IPS-18a (cell line): ENCODE data around the gene RSPH4A.

Source experiments
- H3K27ac ChIP-seq: one replicate; pipeline ENCODE4 v1.5.1; 2013; ENCODE audit warnings: low read length
- H3K27me3 ChIP-seq: one replicate; pipeline ENCODE4 v1.6.1; 2013; ENCODE audit warnings: mild to moderate bottlenecking, low read length; ENCODE audit not compliant: control insufficient read depth, insufficient read depth
- H3K36me3 ChIP-seq: one replicate; pipeline ENCODE4 v1.6.1; 2013; ENCODE audit warnings: low read depth, low read length; ENCODE audit not compliant: control insufficient read depth
- H3K4me1 ChIP-seq: one replicate; pipeline ENCODE4 v1.6.1; 2013; ENCODE audit warnings: low read depth, low read length; ENCODE audit not compliant: control insufficient read depth
- H3K4me3 ChIP-seq: one replicate; pipeline ENCODE4 v1.5.1; 2013; ENCODE audit warnings: low read length
- H3K9ac ChIP-seq: one replicate; pipeline ENCODE4 v1.6.1; 2013; ENCODE audit warnings: mild to moderate bottlenecking, low read length, moderate library complexity
- H3K9me3 ChIP-seq: one replicate; pipeline ENCODE4 v1.6.1; 2013; ENCODE audit warnings: low read depth, low read length; ENCODE audit not compliant: control insufficient read depth

RSPH4A gene

DNA sequence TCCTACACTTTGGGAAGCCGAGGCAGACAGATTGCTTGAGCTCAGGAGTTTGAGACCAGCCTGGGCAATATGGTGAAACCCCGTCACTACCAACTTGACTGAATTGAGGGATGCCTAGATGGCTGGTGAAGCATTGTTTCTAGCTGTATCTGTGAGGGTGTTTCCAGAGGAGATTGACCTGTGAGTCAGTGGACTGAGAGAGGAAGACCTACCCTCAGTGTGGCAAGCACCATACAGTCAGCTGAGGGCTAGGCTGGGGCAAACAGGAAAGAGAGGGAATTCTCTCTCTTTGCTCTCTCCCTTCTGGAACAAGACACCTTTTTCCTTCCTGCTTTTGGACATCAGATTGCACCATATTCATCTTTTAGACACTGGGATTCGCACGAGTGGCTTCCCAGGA, 56.0 kb downstream of the RSPH4A start:
- H3K27me3 ChIP-seq = no peaks in the 10 kb centered on the region
- no peak overlapping the region for H3K27ac ChIP-seq
- H3K36me3 ChIP-seq = no peaks in the 10 kb centered on the region
- H3K9me3 ChIP-seq = no peaks in the 10 kb centered on the region
- no peak overlapping the region for H3K9ac ChIP-seq
- peaks cover 3% of the 10 kb centered on the region for H3K4me1 ChIP-seq
- no peak overlapping the region for H3K4me3 ChIP-seq

DNA sequence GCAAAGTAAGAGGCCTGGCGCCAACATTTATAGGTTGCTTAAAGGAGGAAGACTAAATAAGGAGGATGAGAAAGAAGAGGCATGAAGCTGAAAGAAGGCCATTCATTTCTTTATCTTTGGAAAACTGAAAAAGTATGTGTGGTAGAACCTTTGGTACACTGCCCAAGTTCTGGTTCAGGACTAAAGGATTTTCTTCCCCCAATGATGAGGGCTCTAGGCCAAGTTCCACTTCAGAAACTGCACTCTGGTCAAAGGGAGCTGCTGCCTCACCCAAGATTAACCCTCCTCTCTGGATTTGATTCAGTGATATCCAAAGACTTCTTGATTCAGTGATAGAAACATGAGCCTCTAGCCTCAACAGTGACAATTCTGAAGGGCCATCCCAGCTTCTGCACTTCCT, 59.7 kb downstream of the RSPH4A start:
- no peaks in the 10 kb centered on the region for H3K27me3 ChIP-seq
- no peaks in the 10 kb centered on the region for H3K4me1 ChIP-seq
- H3K27ac ChIP-seq = no peak overlapping the region
- no peak overlapping the region for H3K4me3 ChIP-seq
- no peaks in the 10 kb centered on the region for H3K9me3 ChIP-seq
- no peak overlapping the region for H3K9ac ChIP-seq
- no peaks in the 10 kb centered on the region for H3K36me3 ChIP-seq

DNA sequence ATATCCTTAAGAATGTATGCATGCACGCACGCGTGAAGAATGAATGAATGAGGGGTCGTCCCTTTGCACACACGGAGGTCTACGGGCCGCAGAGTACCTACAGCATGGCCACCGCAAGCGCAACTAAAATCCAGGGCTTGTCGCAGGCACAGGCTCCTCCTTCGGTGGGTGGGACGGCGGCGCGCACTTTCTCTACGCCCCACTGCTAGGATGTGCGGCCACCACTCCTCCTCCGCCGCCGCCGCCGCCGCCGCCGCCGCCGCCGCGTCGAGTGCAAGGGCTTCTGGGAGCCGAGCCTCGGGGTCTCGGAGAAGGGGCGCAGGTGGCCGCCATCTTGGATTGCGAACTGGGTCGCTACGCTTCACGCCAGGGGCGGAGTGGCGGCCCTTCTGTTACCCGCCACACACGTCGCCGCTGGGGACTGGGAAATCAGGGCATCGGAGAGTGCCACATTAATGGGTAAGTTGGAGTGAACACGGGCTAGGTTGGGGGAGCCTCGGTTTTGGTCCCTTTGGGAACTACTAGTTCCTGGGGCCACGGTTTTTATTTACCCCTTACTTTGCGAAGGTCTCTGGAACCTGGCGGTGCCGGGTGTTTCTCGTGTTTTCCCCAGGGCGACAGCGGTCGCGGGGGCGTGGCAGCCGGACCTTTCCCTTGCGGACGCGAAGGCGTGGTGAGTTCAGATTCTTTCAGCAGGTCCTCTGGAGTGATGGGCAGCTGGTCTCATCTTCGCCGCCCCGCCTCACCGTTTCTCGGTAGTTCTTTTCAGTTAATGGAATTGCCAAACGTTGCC, 64.8 kb downstream of the RSPH4A start, which contains the start of gene KPNA5:
Gene KPNA5, plus strand, starts transcription at position 332 of the 793 bp plus-strand sequence. Its CDS starts 124 bp downstream, at position 456.
- no peaks in the 10 kb centered on the region for H3K27me3 ChIP-seq
- H3K4me3 ChIP-seq = peak within 1 kb of the TSS; percentile 98
- H3K9me3 ChIP-seq = no peaks in the 10 kb centered on the region
- peak within 1 kb of the TSS; percentile 79 for H3K9ac ChIP-seq
- H3K27ac ChIP-seq = peak within 1 kb of the TSS; percentile 77
- peaks cover 4% of the 10 kb centered on the region for H3K36me3 ChIP-seq
- peaks cover 3% of the 10 kb centered on the region for H3K4me1 ChIP-seq

DNA sequence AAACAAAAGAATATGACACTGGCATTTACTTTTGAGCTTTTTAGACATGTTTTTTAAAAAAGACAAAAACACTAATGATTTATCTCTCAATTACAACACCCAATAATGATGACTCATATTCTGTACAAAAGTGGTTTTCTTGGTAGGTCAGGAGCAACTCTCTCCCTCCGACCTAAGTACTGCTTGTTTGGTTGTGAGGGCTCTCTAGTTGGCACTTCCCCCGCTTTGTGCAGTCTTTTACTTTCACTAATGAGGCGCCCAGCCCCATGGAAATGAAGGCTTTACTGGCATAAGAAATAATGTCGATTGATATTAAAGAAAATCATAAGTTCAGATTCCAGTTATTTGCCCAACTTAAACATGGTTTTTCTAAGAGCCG, 66.0 kb downstream of the RSPH4A start:
- H3K36me3 ChIP-seq = peaks cover 4% of the 10 kb centered on the region
- H3K27me3 ChIP-seq = no peaks in the 10 kb centered on the region
- peak overlapping the region; percentile 98 for H3K4me3 ChIP-seq
- peak overlapping the region; percentile 48 for H3K9ac ChIP-seq
- H3K27ac ChIP-seq = no peak overlapping the region
- peaks cover 3% of the 10 kb centered on the region for H3K4me1 ChIP-seq
- H3K9me3 ChIP-seq = no peaks in the 10 kb centered on the region
